ELF-1 (cell line): Measurements from ENCODE around the gene RNF144A.
"Not testable (repeated sequence)": the region's sequence is repeated elsewhere in the genome, so short reads cannot be mapped to it uniquely, and the experiment has no call there.

ENCODE experiments used
- DNase-seq: peaks from one replicate; pipeline ENCODE4 v3.0.0-alpha.2; 2016; ENCODE audit warnings: low read depth, low spot score

Gene RNF144A

DNA sequence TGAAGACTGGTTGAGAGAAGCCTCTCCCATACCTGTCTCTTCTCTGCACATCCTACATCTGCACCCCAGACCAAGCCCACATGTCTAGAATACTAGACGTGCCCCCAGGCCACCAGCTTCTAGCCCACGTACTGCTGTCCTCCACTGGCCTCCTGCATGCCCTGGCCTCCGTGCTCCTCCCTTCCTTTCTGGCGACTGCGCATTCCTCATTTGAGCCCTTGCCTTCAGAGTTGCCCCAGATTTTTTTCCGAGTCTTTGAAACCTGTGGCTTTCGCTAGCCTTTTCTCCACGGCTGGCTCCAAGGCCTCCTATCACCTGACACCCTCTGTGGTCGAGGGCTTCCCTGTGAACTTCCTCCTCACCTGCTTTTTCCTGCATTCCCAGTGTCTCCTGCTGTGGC is 11.2 kb downstream of the RNF144A start:
- no peak for DNase-seq

- no peak for DNase-seq
Observed at GRCh38 chr2:6929196-6929819, 12.1 kb downstream of the RNF144A start.

DNA sequence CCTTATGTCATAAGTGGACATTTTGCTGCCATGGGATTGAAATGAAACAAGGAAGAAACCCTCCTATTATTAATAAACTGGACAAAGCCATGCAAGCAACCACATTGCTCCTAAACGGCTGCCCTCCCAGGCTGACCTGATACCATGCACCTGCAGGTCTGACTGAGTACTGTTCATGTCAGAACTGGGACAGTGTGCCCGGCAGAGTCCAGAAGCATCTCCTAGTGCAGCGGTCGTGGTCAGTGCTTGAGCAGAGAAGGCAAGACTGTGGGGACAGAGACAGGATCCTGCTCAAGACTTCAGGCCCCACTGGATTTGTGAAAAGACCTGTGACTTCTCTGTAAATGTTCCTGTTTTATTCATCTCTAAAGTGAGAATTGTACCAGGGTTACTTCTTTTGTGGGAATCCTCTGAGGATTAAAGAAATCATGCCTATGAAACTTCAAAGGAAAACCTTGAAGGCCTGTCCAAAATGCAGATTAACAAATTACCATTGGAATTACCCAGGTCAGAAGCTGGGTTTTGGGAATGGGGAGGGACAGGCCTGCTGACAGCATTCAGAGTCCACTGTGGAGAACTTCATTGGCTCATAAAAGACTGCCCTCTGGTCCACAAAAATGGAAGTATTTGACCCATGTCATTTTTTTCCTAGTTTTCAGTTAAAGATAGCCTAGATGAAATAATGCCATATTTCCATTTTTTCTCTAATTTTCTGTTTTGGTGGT is 13.9 kb downstream of the RNF144A start:
- DNase-seq: no peak

GRCh38 chr2:6931753-6932152 is 14.5 kb downstream of the RNF144A start:
- DNase-seq: no peak

DNA sequence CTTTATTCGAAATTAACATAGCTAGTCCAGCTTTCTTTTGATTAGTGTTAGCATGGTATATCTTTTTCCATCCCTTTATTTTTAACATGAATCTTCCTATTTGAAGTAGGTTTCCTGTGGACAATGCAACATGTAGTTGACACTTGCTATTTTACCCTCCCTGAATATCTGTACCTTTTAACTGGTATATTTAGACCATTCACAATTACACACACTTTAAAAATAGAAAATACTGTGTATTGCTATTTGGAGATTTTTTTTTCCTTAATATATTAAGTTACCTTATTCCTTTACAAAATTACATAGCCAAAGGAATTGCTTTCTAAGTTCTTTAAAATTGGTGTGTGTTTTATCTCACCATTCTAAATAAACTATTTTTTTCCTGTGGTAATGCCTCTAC is 15.0 kb downstream of the RNF144A start:
- DNase-seq: no peak

- no peak for DNase-seq
Observed at GRCh38 chr2:6932828-6933227, 15.6 kb downstream of the RNF144A start.

- DNase-seq: no peak
Observed at GRCh38 chr2:6933911-6934310, 16.7 kb downstream of the RNF144A start.

DNA sequence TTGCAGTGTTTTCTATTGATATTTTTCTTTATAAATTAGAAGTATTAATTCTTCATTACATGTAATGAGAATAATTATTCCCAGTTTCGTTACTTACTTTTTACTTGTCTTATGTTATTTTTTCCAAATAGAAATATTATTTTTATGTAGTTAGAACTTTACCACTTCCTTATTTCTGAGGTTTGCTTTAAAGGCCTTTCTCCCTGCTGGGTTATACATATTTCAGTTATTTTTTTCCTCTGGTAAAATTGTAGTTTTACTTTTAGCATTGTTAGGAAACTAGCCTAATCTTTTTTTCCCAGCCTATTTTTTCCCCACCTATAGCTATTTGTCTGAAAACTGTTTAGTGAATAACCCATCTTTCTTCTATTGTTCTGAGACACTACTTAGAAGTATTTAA is 17.1 kb downstream of the RNF144A start:
- no peak for DNase-seq

GRCh38 chr2:6934758-6935651 is 17.8 kb downstream of the RNF144A start:
- DNase-seq: no peak

GRCh38 chr2:6935652-6936020 is 18.4 kb downstream of the RNF144A start:
- not testable (repeated sequence) for DNase-seq

GRCh38 chr2:6937157-6937556 is 19.9 kb downstream of the RNF144A start:
- DNase-seq: no peak

GRCh38 chr2:6937582-6937981 is 20.4 kb downstream of the RNF144A start:
- DNase-seq: no peak

GRCh38 chr2:6939071-6939470 is 21.9 kb downstream of the RNF144A start:
- no peak for DNase-seq

DNA sequence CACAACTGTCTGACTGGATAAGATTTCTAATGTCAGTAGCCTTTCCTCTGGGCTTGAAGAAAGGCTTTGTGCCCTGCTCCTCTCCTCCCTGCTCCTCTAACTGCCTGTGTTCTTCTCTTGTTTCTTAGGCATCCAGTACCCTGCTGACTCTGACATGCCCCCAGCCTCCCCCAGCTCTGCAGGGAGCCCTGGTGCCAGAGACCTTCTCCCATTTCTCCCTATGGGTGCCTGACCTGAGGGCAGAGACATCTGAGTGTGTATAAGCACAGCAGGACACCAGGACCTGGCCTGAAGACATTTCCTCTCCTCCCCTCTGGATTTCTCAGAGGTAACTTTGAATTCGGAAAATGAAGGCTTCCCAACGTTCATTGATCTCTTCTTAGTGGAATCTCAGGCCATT is 23.6 kb downstream of the RNF144A start:
- DNase-seq: peak; percentile 58

DNA sequence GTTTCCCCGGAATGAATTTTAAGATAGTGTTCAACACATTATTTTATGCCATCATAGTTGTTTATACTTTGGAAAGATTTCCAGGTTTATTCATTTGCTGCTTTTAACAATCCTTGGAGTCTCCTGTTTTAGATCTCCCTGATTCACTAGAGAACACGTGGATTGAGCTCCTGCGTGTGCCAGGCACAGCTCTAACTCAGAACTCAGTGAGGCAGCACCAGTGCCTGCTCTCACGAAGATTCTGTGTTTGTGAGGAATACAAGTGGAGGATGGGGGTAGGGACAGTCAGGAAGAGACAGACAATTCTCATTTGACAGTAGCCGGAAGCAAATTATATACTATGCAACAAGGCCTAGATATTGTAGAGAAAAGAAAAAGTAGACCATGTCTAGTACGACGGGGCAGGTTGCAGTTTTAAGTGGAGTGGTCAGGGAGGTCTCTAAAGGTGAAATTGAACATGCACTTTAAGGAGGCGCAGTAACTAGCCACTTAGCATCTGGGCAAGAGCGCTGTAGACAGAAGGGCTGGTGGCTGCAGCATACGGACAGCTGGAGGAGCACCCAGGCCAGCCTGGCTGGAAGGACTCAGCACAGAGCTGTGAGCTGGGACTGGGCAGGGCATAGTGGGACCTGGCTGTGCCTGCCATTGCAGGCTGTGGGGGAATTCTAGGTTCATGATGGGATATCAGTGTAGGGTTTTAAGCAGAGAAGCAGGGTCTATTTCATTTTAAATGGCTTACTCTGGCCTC is 24.3 kb downstream of the RNF144A start:
- DNase-seq: no peak

- DNase-seq: no peak
Observed at GRCh38 chr2:6942848-6943247, 25.6 kb downstream of the RNF144A start.

- no peak for DNase-seq
Observed at GRCh38 chr2:6943523-6943922, 26.3 kb downstream of the RNF144A start.

DNA sequence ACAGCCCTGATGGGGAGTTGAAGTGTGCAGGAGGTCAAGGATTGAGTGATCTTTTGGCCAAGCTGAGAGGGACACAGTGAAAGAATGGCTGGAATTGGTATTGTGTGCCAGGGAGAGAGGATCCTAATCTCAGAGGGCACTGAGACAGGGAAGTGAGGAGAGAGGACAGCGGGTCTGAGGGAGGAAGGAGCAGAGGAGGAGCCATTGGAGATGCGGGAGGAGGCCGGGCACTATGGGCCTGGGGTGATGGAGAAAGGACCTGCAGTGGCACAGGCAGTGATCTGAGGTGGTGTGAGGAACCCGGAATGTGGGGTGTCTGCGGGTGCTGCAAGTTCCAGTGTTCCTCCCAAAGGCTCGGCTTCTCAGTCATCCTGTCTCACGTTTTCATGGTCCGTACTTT is 26.8 kb downstream of the RNF144A start:
- no peak for DNase-seq

DNA sequence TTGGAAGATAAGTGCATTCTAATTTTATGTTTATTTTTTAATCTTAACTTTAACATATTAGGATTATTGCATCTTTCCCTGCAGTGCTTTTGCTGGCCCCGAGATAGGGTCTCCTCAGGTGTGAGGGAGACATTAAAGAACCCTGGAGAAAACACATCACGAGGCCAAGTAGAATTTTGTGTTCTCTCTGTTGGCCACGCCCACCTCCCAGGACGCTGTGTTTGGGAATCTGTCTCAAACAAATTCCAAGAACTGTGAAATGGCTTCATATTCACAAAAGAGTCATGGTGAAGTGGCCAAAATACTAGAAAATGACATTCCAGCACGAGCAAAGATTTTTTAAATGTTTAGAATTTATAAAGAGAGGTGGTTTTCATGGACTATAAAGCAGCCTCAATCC is 27.3 kb downstream of the RNF144A start:
- no peak for DNase-seq

DNA sequence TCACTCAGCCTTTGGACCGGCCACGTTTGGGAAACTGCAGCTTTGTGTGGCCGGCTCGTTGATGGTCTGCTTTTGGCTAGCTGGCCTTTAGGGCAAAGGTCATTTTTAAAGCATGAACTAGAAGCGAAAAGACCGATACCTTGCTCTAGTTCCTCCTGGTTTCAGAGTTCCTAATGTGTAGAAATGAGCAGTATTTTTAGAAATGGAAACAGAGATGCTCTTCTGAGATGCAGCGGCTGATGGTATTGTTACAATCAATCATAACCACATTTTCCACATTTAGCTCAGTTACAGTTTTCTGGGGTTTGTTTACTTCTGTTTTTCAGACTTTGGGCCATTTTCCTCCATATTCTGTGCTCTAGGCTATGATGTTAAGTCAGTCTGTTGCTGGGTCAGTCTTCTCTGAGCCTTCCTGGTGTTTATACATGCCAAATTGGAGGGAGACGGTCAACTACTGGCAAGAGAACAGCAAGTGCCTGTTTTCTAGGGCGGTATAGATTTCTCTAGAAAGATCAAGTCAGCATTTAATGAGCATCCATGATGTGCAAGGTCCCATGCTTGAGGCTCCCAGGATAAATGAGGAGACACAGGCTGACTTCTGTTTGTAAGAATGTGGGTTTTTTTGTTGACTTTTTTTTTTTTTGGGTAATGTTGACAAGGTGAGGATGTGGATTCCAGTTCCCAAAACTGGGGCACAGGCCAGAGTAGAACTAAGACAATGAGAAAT is 28.0 kb downstream of the RNF144A start:
- no peak for DNase-seq

DNA sequence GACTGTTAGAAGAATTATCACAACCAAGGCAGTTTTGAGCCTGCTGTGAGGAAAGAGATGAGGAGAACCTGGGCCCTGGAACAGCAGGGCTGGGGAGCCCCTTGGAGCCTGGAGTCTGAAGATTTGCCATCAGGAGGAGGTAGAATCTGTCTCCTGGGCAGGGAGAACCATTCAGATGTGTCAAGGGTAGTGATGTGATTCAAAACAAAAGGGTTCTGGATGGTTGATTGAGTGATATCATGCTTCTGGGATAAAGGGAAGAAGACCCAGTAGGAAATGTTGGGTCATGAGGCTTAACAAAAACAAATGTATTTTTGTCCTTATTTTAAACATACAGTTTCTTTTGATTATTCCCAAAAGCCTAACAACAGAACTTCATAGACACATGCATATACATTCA is 28.6 kb downstream of the RNF144A start:
- no peak for DNase-seq
